Measurements from ENCODE around the gene CHD9.
A peak's percentile ranks its signal among the peaks of the same experiment; 100 is the strongest.

Gene CHD9

DNA sequence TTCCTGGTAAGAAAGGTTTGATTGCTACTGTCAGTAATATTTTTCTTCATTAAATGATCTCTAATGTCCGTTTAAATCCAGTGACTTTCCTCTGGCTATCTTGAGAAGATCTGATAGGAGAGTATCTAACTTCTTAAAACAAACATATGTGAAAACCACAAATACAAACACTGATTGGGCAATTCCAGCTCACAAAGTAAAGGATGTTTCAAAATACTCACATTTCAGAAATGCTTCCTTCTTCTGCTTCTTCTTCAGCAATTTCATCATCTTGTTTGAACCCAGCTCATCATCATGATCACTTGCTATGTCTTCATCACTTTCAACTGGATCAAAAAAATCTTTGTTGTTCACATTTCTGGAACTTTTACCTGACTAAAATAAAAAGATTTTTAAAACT lies 315.1 kb downstream of the CHD9 start:
- Histone ChIP-seq H3K9me3 (replicated peaks; ENCODE audit: insufficient read depth, low read length) (no peaks in the 10 kb centered on the region), H3F3A (ENCODE audit: insufficient read depth, low read length) (no peaks in the 10 kb centered on the region), H2AFZ (ENCODE audit: low read length) (no peak overlapping the region), H4K20me1 (ENCODE audit: insufficient read depth, low read length) (no peaks in the 10 kb centered on the region), H3K79me2 (ENCODE audit: low read length) (no peaks in the 10 kb centered on the region), H3K27ac (ENCODE audit: low read length) (no peak overlapping the region), H3K36me3 (replicated peaks; ENCODE audit: insufficient read depth, low read length) (no peaks in the 10 kb centered on the region), H3K27me3 (replicated peaks; ENCODE audit: insufficient read depth, low read length) (no peaks in the 10 kb centered on the region), H3K9me2 (replicated peaks; ENCODE audit: insufficient read depth, low read length) (no peaks in the 10 kb centered on the region), H3K4me2 (ENCODE audit: low read depth, low read length) (no peak overlapping the region), H3K4me3 (ENCODE audit: low read length) (no peak overlapping the region), H3K9ac (ENCODE audit: low read length) (no peak overlapping the region), H3K4me1 (ENCODE audit: low read length) (no peaks in the 10 kb centered on the region)
- TF ChIP-seq, protein P1, sequence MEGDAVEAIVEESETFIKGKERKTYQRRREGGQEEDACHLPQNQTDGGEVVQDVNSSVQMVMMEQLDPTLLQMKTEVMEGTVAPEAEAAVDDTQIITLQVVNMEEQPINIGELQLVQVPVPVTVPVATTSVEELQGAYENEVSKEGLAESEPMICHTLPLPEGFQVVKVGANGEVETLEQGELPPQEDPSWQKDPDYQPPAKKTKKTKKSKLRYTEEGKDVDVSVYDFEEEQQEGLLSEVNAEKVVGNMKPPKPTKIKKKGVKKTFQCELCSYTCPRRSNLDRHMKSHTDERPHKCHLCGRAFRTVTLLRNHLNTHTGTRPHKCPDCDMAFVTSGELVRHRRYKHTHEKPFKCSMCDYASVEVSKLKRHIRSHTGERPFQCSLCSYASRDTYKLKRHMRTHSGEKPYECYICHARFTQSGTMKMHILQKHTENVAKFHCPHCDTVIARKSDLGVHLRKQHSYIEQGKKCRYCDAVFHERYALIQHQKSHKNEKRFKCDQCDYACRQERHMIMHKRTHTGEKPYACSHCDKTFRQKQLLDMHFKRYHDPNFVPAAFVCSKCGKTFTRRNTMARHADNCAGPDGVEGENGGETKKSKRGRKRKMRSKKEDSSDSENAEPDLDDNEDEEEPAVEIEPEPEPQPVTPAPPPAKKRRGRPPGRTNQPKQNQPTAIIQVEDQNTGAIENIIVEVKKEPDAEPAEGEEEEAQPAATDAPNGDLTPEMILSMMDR (IDR thresholded peaks at IDR 0.05; ENCODE audit: low read length) = no peak
- no peak for TF ChIP-seq EZH2 (optimal IDR thresholded peaks at IDR 0.05; ENCODE audit: low read depth, low read length)
- no peak for TF ChIP-seq EZH2phosphoT487 (IDR thresholded peaks at IDR 0.05; ENCODE audit: low read length)
- DNase-seq = no peak

DNA sequence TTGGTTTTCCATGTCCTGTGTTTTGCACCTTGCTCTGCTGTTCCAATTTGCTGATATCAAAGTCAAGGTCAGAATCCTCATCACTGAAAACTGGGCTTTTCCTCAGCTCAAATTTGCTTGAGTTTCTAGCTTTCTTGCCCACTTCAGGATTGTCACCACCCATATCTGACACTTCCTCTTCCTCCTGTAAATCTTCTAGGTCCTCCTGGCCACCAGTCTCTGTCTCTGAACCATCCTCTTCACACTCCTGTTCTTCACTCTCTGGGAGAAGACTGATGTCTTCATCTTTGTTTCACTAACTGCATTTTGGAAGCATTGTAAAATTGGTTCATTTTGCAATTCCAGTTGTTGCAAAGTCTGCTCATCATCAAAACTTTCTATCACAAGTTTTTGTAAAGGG lies 316.0 kb downstream of the CHD9 start:
- no peaks in the 10 kb centered on the region for H3K36me3 ChIP-seq (replicated peaks; ENCODE audit: insufficient read depth, low read length)
- no peak for TF ChIP-seq EZH2 (optimal IDR thresholded peaks at IDR 0.05; ENCODE audit: low read depth, low read length)
- TF ChIP-seq, protein P1 (IDR thresholded peaks at IDR 0.05; ENCODE audit: low read length) = no peak
- no peak for TF ChIP-seq EZH2phosphoT487 (IDR thresholded peaks at IDR 0.05; ENCODE audit: low read length)
- no peaks in the 10 kb centered on the region for H3K9me2 ChIP-seq (replicated peaks; ENCODE audit: insufficient read depth, low read length)
- H3K9ac ChIP-seq (ENCODE audit: low read length) = no peak overlapping the region
- no peak overlapping the region for H3K4me2 ChIP-seq (ENCODE audit: low read depth, low read length)
- no peaks in the 10 kb centered on the region for H3K9me3 ChIP-seq (replicated peaks; ENCODE audit: insufficient read depth, low read length)
- no peak for DNase-seq
- H3K27me3 ChIP-seq (replicated peaks; ENCODE audit: insufficient read depth, low read length) = no peaks in the 10 kb centered on the region
- H4K20me1 ChIP-seq (ENCODE audit: insufficient read depth, low read length) = no peaks in the 10 kb centered on the region
- H3K4me1 ChIP-seq (ENCODE audit: low read length) = no peaks in the 10 kb centered on the region
- no peaks in the 10 kb centered on the region for H3K79me2 ChIP-seq (ENCODE audit: low read length)
- no peak overlapping the region for H3K4me3 ChIP-seq (ENCODE audit: low read length)
- H3K27ac ChIP-seq (ENCODE audit: low read length) = no peak overlapping the region
- no peak overlapping the region for H2AFZ ChIP-seq (ENCODE audit: low read length)
- no peaks in the 10 kb centered on the region for H3F3A ChIP-seq (ENCODE audit: insufficient read depth, low read length)

DNA sequence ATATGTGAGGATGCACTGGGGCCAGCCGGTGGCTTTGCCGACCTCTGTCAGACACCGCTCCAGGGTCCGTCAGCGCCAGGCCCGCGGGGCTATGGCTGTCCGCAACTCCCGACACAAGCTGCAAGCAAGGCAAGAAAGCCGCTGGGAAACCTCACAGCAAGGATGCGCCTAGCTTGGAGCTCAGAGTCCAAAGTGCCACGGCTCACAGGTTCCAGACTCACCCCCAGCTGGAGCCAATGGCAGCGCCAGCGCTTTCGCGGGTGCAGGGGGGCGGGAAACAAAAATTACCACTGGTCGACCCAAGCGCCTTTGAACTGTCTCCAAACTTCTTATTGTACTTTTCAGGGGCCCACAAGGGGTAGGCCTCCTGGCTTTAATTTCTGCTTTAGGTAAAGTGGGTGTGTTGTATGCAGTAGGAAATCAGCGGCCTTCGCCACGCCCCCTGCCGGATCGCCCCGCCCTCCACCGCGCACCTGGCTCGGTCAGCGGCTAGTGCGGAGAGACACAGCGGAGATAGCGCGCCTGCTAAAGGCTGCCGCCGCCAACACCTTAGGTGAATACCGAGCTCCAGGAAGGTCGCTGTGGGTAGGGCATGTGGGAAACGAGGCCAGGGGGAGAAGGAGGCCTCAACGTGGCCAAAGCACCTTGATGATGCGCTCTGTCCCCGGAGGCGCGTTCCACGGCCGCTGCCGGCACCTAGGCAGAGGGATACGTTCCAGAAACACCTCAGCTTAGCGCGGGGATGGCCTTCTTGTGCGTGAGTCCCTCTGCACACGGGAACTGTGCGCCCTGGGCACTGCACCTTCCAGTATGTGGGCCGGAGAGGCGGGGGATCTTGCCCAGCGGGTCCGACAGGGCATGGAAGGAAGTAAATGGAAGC lies 318.4 kb downstream of the CHD9 start:
- Histone ChIP-seq H3K27ac (ENCODE audit: low read length) (peak overlapping the region; percentile 48; the same call in 1 of the 2 replicates), H4K20me1 (ENCODE audit: insufficient read depth, low read length) (no peaks in the 10 kb centered on the region), H3K4me3 (ENCODE audit: low read length) (peak overlapping the region; percentile 64), H3K9me2 (replicated peaks; ENCODE audit: insufficient read depth, low read length) (no peaks in the 10 kb centered on the region), H3K36me3 (replicated peaks; ENCODE audit: insufficient read depth, low read length) (no peaks in the 10 kb centered on the region), H3F3A (ENCODE audit: insufficient read depth, low read length) (no peaks in the 10 kb centered on the region), H3K9me3 (replicated peaks; ENCODE audit: insufficient read depth, low read length) (no peaks in the 10 kb centered on the region), H3K4me1 (ENCODE audit: low read length) (no peaks in the 10 kb centered on the region), H3K4me2 (ENCODE audit: low read depth, low read length) (peak overlapping the region; percentile 44), H2AFZ (ENCODE audit: low read length) (peak overlapping the region; percentile 86), H3K9ac (ENCODE audit: low read length) (peak overlapping the region; percentile 49; the same call in 1 of the 2 replicates), H3K79me2 (ENCODE audit: low read length) (no peaks in the 10 kb centered on the region), H3K27me3 (replicated peaks; ENCODE audit: insufficient read depth, low read length) (no peaks in the 10 kb centered on the region)
- DNase-seq = peak; percentile 79
- TF ChIP-seq, protein P1 (IDR thresholded peaks at IDR 0.05; ENCODE audit: low read length) = no peak
- TF ChIP-seq EZH2 (optimal IDR thresholded peaks at IDR 0.05; ENCODE audit: low read depth, low read length) (no peak), EZH2phosphoT487 (IDR thresholded peaks at IDR 0.05; ENCODE audit: low read length) (no peak)

All from MM.1S (cell line).